Mucosa of descending colon (tissue), 3 donors: ENCODE data around the gene RHBDL2. TPM values are rescaled to one million over a fixed set of nuclear protein-coding genes. Genes with fewer than 3 reads are reported as not detected.

ENCODE experiments used
- ATAC-seq: fragments of 200-7000 bp; cut with Tn5 transposase; one replicate; pipeline ENCODE4 v1.9.1; 2020; ENCODE audit warnings: mild to moderate bottlenecking, moderate library complexity
- DNase-seq, 3 donors: peaks; one replicate each; pipeline ENCODE4 v3.0.0-alpha.2; 2020
- H3K36me3 ChIP-seq: fragments of 200-600 bp; one replicate; pipeline ENCODE4 v1.8.0; 2021; ENCODE audit warnings: low read depth, mild to moderate bottlenecking
- H3K4me1 ChIP-seq: fragments of 200-600 bp; one replicate; pipeline ENCODE4 v1.8.0; 2021; ENCODE audit warnings: low read depth, mild to moderate bottlenecking
- H3K4me3 ChIP-seq: fragments of 200-600 bp; one replicate; pipeline ENCODE4 v1.8.0; 2021; ENCODE audit warnings: mild to moderate bottlenecking
- H3K9me3 ChIP-seq: fragments of 200-600 bp; one replicate; pipeline ENCODE4 v1.8.0; 2021; ENCODE audit warnings: mild to moderate bottlenecking
- intact Hi-C, 2 donors: fragments of 100-400 bp; cut with DNase I in 1 of 2; cut with micrococcal nuclease in 1 of 2; formaldehyde crosslinking; loops; one replicate each; pipeline versions ENCODE4 v1.11.0 to v1.11.1; 2022; cut with DNase I, micrococcal nuclease
- total RNA-seq, 3 donors: library from RNA; stranded (reverse); fragmentation: NEBNext Ultra II Directional in 2 of 3; extraction: Animal tissue kit (Norgen Biotek cat#: 25700) in 2 of 3; gene quantifications; one replicate each; pipeline versions ENCODE4 v1.2.1 to v1.2.4, GENCODE V29; 2021 to 2023
- TF ChIP-seq, protein P1 (sequence below): fragments of 200-600 bp; IDR thresholded peaks from one replicate; pipeline ENCODE4 v1.8.0; 2022; ENCODE audit warnings: antibody characterized with exemption, mild to moderate bottlenecking
- donor health status: DM: no; HTN: no; CAD: no; lungs with moderate emphysema.
- donor health status: DM: no; HTN: no; CAD: no.
- donor health status: DM: no; HTN: yes; CAD: no.

Gene RHBDL2
- total RNA-seq, 3 donors from 2014 or later = 16.6 to 50.5 (median 23.7) TPM

- peak; percentile 63 to 77 (median 69) for DNase-seq
- no peaks in the 10 kb centered on the region for H3K36me3 ChIP-seq
- intact Hi-C loops = no loop called here
- TF ChIP-seq, protein P1, sequence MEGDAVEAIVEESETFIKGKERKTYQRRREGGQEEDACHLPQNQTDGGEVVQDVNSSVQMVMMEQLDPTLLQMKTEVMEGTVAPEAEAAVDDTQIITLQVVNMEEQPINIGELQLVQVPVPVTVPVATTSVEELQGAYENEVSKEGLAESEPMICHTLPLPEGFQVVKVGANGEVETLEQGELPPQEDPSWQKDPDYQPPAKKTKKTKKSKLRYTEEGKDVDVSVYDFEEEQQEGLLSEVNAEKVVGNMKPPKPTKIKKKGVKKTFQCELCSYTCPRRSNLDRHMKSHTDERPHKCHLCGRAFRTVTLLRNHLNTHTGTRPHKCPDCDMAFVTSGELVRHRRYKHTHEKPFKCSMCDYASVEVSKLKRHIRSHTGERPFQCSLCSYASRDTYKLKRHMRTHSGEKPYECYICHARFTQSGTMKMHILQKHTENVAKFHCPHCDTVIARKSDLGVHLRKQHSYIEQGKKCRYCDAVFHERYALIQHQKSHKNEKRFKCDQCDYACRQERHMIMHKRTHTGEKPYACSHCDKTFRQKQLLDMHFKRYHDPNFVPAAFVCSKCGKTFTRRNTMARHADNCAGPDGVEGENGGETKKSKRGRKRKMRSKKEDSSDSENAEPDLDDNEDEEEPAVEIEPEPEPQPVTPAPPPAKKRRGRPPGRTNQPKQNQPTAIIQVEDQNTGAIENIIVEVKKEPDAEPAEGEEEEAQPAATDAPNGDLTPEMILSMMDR = no peak
- peak; percentile 87 for ATAC-seq
- H3K9me3 ChIP-seq = no peaks in the 10 kb centered on the region
- peaks cover 2% of the 10 kb centered on the region for H3K4me1 ChIP-seq
- H3K4me3 ChIP-seq = peak overlapping the region; percentile 14
Observed at GRCh38 chr1:38940339-38941047, 1.1 kb downstream of the RHBDL2 start.

GRCh38 chr1:38938722-38939260 lies 2.8 kb downstream of the RHBDL2 start:
- no peak for ATAC-seq
- intact Hi-C loops = no loop called here

GRCh38 chr1:38932571-38932970 lies 9.1 kb downstream of the RHBDL2 start:
- Histone ChIP-seq H3K36me3 (no peaks in the 10 kb centered on the region), H3K4me3 (no peak overlapping the region), H3K4me1 (no peaks in the 10 kb centered on the region), H3K9me3 (no peaks in the 10 kb centered on the region)
- intact Hi-C loops = no loop called here
- DNase-seq (no peak), ATAC-seq (no peak)
- TF ChIP-seq, protein P1 = no peak

More at GRCh38 chr1:38938722-38939260, 2.8 kb downstream of the RHBDL2 start:
- peaks cover 2% of the 10 kb centered on the region for H3K4me1 ChIP-seq
- H3K9me3 ChIP-seq = no peaks in the 10 kb centered on the region
- no peak for DNase-seq
- TF ChIP-seq, protein P1 = no peak
- no peak overlapping the region for H3K4me3 ChIP-seq
- no peaks in the 10 kb centered on the region for H3K36me3 ChIP-seq

DNA sequence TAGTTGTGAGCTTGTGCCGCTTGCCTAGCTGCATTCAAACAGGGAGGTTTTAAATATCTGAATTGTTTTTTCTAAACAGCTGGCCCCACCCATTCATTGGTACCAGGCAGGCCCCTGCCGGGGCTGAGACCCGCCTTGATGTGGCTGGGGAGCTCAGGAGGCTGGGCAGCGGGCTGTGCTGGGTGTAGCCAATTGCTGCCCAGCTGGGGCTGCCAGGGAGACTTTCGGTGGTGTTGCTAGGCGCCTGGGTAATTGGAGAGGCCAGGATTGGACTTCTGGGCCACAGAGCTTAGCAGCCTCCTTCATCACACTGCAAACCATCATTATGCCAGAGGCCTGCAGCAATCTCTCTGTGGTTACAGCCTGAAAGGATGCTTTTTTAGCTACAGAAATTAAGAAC lies 12.2 kb downstream of the RHBDL2 start:
- H3K9me3 ChIP-seq = no peaks in the 10 kb centered on the region
- H3K36me3 ChIP-seq = no peaks in the 10 kb centered on the region
- DNase-seq (no peak), ATAC-seq (no peak)
- TF ChIP-seq, protein P1 = no peak
- H3K4me3 ChIP-seq = no peak overlapping the region
- intact Hi-C loops = no loop called here
- no peaks in the 10 kb centered on the region for H3K4me1 ChIP-seq

GRCh38 chr1:38929054-38929453 lies 12.6 kb downstream of the RHBDL2 start:
- no peak for DNase-seq
- ATAC-seq = no peak

More at GRCh38 chr1:38929054-38929453, 12.6 kb downstream of the RHBDL2 start:
- no peaks in the 10 kb centered on the region for H3K36me3 ChIP-seq
- intact Hi-C loops = no loop called here
- H3K4me1 ChIP-seq = no peaks in the 10 kb centered on the region
- no peak overlapping the region for H3K4me3 ChIP-seq
- H3K9me3 ChIP-seq = no peaks in the 10 kb centered on the region
- TF ChIP-seq, protein P1 = no peak
